ENCODE data around the gene PTPN22. TPM values are rescaled to one million over a fixed set of nuclear protein-coding genes. Genes with fewer than 3 reads are reported as not detected.

The PTPN22 gene
- total and polyA plus RNA-seq, 9 donors, result 0.24 to 4.2 (median 1.6) TPM

DNA sequence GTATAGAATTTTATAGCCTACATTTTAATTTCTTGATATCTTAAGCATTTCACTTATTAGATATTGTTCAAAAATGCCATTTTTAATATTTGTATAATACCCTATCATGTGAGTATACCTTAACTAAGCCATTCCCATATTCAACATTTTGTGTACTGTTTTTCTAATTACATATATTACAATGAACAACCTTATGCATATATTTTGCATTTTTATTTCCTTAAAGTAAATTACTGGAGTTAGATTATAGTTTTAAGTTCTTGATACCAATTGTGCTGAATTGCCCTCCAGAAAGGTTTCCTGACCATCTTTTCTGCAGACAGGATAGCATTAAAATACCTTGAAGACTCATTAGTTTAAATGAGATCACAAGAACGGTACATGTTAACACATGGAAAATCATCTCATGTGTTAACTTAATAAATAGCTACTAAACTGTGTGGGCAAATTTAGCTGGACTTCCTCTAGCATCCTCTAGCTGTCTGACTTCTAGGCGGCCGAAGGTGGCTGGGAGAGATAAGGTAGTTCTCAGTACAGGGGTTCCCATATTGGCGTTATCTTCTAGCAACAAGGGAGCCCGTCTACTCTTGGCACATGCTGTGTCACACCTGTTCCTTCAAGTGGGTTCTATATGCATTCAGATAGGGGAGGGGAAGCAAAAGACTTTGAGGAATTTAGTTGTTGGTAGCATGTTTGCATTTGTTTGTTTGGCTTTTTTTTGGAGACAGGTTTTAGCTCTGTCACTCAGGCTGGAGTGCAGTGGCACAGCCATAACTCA is 42.6 kb upstream of the PTPN22 start:
- TF ChIP-seq EP300 (IDR thresholded peaks at IDR 0.05), result no peak
- TF ChIP-seq, protein P1, sequence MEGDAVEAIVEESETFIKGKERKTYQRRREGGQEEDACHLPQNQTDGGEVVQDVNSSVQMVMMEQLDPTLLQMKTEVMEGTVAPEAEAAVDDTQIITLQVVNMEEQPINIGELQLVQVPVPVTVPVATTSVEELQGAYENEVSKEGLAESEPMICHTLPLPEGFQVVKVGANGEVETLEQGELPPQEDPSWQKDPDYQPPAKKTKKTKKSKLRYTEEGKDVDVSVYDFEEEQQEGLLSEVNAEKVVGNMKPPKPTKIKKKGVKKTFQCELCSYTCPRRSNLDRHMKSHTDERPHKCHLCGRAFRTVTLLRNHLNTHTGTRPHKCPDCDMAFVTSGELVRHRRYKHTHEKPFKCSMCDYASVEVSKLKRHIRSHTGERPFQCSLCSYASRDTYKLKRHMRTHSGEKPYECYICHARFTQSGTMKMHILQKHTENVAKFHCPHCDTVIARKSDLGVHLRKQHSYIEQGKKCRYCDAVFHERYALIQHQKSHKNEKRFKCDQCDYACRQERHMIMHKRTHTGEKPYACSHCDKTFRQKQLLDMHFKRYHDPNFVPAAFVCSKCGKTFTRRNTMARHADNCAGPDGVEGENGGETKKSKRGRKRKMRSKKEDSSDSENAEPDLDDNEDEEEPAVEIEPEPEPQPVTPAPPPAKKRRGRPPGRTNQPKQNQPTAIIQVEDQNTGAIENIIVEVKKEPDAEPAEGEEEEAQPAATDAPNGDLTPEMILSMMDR (IDR thresholded peaks at IDR 0.05), result no peak
- Histone ChIP-seq H3K4me3 (no peak overlapping the region), H3K4me1 (ENCODE audit: insufficient read depth) (peaks cover 4% of the 10 kb centered on the region), H3K9me3 (no peaks in the 10 kb centered on the region), H3K27ac (no peak overlapping the region), H3K36me3 (no peaks in the 10 kb centered on the region), H3K27me3 (no peaks in the 10 kb centered on the region)
- no peak for DNase-seq
- 78 to 89% (median 88%) methylated on average over 5 of the region's 5 CpGs for WGBS, 3 donors
- intact Hi-C loops (cut with DNase I), result no loop called here

DNA sequence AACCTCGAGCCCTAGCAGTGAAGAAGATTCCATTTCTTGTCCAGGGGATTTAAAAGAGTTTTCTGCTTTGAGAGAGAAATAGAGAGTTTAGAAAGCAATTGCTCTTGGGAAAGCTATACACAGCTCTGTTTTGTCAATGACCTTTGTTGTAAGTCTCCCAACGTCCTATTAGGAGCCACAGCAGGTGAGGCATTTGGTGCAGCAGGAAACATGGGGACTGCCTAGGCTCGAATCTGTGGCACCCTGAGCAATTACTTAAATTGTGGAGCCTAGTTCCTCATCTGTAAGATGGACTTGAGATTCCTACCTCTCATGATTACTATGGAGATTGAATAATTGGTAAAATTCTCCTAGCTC is 41.8 kb upstream of the PTPN22 start:
- TF ChIP-seq EP300 (IDR thresholded peaks at IDR 0.05), result no peak
- no peak for TF ChIP-seq POLR2A (IDR thresholded peaks at IDR 0.05)
- TF ChIP-seq, protein P1 (IDR thresholded peaks at IDR 0.05), result no peak
- Histone ChIP-seq H3K36me3 (no peaks in the 10 kb centered on the region), H3K4me1 (ENCODE audit: insufficient read depth) (peaks cover 4% of the 10 kb centered on the region), H3K4me3 (no peak overlapping the region), H3K27me3 (no peaks in the 10 kb centered on the region), H3K9me3 (no peaks in the 10 kb centered on the region), H3K27ac (peak overlapping the region in 1 of 2 donors; percentile 20)
- 10 to 25% (median 11%) methylated on average over 3 of the region's 3 CpGs for WGBS, 3 donors
- DNase-seq, result no peak
- intact Hi-C loops (cut with DNase I), result no loop called here

DNA sequence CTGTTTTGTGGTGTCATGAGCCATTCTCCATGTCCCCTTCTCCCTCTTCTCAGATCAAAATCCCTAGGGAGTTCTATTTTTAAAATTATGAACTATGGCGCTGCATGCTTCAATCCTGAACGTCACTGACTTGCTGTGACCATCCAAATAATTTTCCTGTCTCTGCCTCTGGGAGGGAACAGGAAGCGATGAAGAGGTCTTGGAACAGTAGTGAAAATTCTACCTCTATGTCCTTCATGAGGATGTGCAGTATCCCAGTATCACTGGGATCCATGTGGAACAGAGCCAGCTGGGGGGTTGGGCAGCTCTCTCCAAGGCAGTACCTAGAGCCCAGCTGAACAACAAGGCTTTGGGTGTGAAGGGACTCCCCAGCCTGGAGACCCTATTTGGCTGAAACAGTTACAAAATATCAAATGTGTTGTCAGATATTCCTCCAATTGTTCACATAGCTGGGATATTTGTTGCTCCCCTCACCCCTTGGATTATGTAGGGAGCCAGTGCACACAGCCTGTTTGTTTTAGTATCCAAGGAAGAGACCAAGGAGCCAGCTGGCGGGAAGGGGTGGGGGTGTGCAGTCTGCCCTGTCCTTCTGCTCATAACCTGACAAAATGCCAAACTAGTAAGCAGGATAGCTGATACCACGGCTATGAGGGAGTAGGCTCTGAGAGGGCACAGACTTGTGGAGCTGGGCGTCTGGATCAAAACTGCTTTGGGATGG is 41.2 kb upstream of the PTPN22 start:
- no peaks in the 10 kb centered on the region for H3K9me3 ChIP-seq
- no peaks in the 10 kb centered on the region for H3K27me3 ChIP-seq
- peak; percentile 42 to 72 (median 54) for DNase-seq
- H3K4me3 ChIP-seq, result no peak overlapping the region
- intact Hi-C loops (cut with DNase I), result no loop called here
- TF ChIP-seq, protein P1 (IDR thresholded peaks at IDR 0.05), result no peak
- no peaks in the 10 kb centered on the region for H3K36me3 ChIP-seq
- WGBS, 3 donors, result 9 to 16% (median 15%) methylated on average over 6 of the region's 6 CpGs
- peaks cover 4% of the 10 kb centered on the region for H3K4me1 ChIP-seq (ENCODE audit: insufficient read depth)
- H3K27ac ChIP-seq, result peak overlapping the region in 1 of 2 donors; percentile 20

- WGBS, 3 donors, result 0% methylated on average over 17 of the region's 17 CpGs
- H3K4me3 ChIP-seq, result peak overlapping the region; percentile 71
- peak overlapping the region; percentile 51 to 86 for H3K27ac ChIP-seq
- DNase-seq, result peak in 1 of 5 donors; percentile 27
- H3K36me3 ChIP-seq, result no peaks in the 10 kb centered on the region
- H3K9me3 ChIP-seq, result no peaks in the 10 kb centered on the region
- peaks cover 2% of the 10 kb centered on the region for H3K4me1 ChIP-seq (ENCODE audit: insufficient read depth)
- intact Hi-C loops (cut with DNase I), result loop anchor here in 3 of 4 donors (2.0 to 10.0 kb wide), 3 partner anchors 23 to 221 kb away; partner anchors contain the start of genes HIPK1 (in 2 of the 3) and PHTF1 (in 1 of the 3)
- no peaks in the 10 kb centered on the region for H3K27me3 ChIP-seq
- TF ChIP-seq POLR2A (IDR thresholded peaks at IDR 0.05) (no peak), EP300 (IDR thresholded peaks at IDR 0.05) (no peak)
These were observed 33.9 kb upstream of the PTPN22 start for GRCh38 chr1:113905435-113905861.
